GM21723 (cell line): Measurements from ENCODE around the gene CDHR2.

Experiments used
- ATAC-seq: cut with Tn5 transposase; IDR thresholded peaks from one replicate; pipeline ENCODE4 v1.9.1; 2021; ENCODE audit warnings: mild to moderate bottlenecking, moderate library complexity; ENCODE audit not compliant: unreplicated experiment

Gene CDHR2, protein sequence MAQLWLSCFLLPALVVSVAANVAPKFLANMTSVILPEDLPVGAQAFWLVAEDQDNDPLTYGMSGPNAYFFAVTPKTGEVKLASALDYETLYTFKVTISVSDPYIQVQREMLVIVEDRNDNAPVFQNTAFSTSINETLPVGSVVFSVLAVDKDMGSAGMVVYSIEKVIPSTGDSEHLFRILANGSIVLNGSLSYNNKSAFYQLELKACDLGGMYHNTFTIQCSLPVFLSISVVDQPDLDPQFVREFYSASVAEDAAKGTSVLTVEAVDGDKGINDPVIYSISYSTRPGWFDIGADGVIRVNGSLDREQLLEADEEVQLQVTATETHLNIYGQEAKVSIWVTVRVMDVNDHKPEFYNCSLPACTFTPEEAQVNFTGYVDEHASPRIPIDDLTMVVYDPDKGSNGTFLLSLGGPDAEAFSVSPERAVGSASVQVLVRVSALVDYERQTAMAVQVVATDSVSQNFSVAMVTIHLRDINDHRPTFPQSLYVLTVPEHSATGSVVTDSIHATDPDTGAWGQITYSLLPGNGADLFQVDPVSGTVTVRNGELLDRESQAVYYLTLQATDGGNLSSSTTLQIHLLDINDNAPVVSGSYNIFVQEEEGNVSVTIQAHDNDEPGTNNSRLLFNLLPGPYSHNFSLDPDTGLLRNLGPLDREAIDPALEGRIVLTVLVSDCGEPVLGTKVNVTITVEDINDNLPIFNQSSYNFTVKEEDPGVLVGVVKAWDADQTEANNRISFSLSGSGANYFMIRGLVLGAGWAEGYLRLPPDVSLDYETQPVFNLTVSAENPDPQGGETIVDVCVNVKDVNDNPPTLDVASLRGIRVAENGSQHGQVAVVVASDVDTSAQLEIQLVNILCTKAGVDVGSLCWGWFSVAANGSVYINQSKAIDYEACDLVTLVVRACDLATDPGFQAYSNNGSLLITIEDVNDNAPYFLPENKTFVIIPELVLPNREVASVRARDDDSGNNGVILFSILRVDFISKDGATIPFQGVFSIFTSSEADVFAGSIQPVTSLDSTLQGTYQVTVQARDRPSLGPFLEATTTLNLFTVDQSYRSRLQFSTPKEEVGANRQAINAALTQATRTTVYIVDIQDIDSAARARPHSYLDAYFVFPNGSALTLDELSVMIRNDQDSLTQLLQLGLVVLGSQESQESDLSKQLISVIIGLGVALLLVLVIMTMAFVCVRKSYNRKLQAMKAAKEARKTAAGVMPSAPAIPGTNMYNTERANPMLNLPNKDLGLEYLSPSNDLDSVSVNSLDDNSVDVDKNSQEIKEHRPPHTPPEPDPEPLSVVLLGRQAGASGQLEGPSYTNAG (N-terminal part only)

DNA sequence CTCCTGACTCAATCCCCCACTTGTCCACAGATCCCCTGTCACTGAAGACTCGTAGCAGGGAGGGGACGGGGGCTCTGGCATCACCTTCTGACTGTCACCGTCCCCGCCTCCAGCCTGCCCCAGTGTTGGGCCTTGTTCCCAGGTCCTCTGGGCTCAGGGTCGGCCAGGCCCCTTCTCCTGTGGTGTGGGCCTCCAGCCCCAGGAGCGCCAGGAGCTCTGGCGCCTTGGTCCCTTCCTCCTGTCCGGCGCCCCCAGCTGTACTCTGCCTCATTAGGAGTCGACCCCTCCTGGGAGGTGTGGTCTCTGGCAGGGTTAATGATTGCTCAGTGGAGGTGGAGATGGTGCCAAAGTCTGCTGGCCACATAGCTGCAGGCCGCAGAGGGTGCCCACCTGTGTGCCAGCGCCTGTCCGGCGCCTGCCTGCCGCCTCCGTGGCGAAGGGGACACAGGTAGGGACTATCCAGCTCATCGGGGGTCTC is at the start of gene CDHR2:
TSS of gene CDHR2 (plus strand) at position 376 of the 478 bp plus-strand sequence. CDS start 16,011 bp downstream, outside the sequence.
- no peak for ATAC-seq

DNA sequence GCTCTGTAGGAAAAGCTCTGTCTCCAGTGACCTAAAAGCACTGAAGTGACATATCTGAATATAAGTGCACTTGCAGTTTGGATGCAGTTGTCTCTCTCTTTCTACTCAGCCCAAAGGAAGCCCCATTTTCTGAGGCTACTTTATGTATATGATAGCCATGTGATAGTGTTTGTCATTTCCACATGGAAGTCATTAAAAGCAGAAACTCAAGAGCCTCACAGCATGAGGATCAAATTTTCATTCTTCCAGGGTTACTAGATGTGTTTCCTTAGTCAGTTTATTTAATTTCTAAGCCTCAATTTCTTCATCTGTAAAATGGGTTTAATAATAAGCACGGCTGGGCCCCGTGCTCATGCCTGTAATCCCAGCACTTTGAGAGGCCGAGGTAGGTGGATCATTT is 48.6 kb upstream of the CDHR2 start:
- no peak for ATAC-seq

DNA sequence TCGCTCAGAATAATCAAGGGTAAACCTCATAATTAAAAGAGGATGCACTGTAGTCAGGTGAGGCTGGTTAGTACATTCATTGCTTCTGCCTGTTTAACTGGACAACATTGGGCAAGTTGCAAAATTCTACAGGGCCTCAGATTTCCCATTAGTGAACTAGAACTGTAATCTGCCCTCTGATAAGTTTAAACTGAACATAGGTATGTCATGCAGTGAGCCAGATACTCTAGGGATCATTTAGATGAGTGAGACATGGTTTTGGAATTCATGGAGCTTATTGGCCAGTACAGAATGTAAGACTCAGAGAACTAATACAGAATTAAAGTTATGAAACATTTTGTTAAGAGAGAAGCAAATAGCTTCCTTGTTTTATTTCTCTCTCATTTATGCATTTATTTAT is 47.8 kb upstream of the CDHR2 start:
- no peak for ATAC-seq

DNA sequence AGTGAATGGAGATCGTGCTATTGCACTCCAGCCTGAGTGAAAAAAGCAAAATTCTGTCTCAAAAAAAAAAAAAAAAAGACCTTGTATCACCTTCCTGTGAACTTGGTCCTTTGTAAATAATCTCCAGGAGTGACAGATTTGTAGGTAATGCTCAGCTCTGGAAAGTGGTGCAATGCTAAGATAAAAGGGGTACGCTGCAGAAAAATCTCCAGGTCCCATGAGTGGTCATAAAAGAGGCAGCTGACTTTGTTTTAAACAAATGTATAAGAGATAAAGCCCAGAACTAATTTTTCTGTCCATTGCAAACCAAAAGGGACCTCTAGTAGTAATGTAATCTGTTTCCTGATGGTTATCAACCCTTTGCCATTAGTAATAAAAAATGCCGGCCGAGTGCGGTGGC is 45.6 kb upstream of the CDHR2 start:
- no peak for ATAC-seq

DNA sequence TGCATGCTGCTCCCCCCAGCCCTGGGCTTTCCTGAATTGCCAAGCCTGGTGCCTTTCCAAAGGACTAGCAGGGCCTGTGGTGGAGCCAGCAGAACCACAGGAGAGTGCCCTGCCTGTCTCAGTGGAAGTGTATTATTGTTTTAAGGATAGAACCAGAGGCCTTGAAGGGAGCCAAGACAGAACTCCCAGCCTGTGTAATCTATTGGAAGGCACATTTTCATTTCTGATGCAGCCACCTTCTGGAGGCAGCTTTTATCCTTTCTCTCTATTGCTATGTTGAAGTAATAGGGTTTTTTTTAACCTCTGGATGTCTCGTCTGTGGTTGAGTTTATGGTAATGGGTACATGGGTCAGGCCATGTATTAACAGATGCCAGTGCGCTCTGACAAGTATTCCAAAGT is 41.2 kb upstream of the CDHR2 start:
- ATAC-seq: no peak

DNA sequence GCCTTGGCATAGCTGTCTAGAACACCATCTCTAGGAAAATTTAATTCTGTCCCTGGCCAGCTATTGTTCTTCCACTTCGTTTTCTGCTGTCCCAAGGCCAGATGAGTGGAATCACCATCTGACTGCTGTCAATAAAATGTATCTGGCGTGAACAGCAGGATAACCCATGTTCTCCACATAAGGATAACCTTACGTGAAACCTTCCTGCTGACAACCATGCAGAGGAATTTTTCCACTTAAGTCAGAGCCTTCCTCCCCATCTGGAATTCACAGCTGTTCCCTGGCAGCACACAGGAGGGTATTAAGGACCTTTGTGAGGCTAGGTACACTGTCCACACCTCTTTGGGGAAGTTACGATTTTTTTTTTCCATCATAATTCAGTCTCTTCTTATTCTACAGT is 40.5 kb upstream of the CDHR2 start:
- ATAC-seq: no peak

DNA sequence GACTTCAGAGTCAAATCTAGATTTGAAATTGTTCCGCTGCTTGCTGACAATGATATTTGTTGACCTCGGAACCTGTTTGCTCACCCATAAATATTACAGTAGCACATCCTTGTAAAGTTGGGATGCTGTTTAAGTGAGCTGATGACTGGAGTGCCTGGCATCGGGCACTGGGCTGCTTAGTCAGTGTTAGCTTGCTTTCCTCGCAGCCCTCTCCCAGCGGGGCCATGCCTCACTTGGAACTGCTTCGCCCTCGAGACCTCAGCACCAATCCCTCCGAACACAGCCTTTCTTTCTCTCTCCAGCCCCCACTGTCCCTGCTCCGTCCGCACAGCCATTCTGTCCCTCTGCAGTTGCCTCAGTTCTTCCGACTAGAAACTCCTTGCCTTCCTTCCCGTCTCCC is 35.4 kb upstream of the CDHR2 start:
- ATAC-seq: no peak

- no peak for ATAC-seq
These were observed 34.7 kb upstream of the CDHR2 start for GRCh38 chr5:176514244-176514950.

DNA sequence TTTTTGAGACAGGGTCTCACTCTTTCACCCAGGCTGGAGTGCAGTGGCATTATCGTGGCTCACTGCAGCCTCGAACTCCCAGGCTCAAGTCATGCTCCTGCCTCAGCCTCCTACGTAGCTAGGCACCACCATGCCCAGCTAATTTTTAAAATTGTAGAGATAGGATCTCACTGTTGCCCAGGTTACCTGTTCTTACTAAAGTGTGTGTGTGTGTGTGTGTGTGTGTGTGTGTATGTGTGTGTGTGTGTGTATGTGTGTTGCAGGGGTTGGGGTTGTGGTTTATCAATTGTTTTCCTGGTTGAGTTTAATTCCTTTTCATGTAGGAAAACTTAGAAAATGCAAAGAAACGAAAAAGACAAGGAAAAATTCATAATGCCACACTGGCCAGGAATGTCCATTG is 33.7 kb upstream of the CDHR2 start:
- no peak for ATAC-seq

- no peak for ATAC-seq
These were observed 32.0 kb upstream of the CDHR2 start for GRCh38 chr5:176517053-176517661.

DNA sequence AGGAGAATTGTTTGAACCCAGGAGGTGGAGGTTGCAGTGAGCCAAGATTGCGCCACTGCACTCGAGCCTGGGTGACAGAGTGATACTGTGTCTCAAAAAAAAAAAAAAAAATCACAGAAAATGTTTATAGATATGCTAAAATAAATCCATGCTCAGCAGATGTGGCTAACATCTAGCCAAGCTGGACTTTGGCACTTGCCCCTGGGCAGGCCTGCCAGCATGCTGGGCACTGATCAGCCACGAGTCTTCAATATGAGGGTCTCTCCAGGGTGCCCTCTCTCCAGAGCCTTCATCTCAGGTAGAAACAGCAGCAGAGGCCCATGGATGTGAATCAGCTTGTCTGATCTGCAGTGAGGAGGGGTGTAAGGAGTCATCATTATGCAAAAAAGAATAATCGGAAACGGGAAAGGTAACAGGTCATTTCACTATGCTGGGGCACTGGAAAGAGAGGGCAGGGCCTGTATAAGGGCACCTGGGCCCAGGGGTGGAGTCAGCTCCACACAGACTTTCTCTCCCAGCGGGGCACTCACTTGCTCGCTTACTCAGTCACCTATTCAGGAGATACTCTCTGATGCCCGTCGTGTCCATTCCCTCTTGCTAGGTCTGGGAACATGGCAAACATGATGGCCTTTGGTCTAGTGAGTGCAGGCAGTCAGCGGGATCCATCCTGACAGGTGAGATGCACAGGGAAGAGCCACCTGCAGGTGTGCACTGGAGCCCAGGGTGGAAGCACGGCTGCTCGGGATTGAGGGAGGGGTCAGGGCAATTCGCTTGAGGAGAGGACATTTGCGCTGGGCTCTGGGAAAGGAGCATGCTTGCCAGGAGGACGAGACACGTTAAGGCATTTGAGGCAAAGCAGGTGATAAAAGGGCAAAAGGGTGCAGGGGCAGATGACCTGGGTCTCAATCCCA is 29.1 kb upstream of the CDHR2 start:
- no peak for ATAC-seq

- no peak for ATAC-seq
These were observed 27.9 kb upstream of the CDHR2 start for GRCh38 chr5:176521286-176521685.

DNA sequence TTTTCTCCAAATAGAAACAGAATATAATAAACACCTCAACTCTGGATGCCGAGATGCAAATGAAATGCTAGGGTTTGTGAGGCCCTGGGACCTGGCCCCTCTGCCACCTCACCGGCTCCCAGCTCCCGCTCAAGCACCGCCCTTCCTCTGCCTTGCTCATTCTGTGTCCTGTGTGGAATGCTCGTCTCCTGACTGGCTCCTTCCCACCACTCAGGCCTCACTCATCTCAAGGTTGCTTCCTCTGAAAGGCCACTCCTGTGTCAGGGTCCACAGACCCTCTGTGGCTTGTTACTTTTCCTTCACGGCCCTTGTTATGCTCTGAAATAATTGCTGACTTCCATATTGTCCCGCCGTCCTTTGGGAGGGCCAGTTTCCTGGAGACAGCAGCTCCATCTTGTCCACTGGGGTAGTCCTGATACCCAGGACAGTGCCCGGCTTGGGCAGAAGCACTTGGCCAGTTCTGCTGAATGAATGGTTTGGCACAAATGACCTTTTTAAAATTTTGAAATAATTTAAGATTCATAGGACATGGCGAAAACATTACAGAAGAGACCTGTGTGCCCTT is 27.4 kb upstream of the CDHR2 start:
- ATAC-seq: no peak

DNA sequence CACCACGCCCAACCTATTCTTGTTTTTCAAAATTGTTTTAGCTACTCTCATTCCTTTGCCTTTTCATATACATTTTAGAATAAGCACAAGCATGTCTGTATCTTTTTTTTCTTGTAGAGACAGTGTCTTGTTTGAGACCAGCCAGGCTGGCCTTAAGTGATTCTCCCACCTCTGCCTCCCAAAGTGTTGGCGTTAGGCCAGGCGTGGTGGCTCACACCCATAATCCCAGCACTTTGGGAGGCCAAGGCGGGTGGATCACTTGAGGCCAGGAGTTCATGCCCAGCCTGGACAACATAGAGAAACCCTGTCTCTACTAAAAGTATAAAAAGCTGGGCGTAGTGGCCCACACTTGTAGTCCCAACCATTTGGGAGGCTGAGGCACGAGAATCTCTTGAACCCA is 25.0 kb upstream of the CDHR2 start:
- ATAC-seq: no peak

DNA sequence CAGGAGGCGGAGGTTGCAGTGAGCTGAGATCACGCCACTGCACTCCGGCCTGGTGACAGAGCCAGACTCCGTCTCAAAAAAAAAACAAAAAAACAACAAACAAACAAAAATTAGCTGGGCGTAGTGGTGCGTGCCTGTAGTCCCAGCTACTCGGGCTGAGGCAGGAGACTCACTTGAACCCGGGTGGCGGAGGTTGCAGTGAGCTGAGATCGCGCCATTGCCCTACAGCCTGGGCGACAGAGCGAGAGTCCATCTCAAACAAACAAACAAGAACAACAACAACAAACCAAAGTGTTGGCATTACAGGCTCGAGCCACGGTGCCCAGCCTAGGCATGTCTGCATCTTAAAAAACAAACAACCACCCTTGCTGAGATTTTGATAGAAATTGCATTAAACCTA is 24.2 kb upstream of the CDHR2 start:
- no peak for ATAC-seq

DNA sequence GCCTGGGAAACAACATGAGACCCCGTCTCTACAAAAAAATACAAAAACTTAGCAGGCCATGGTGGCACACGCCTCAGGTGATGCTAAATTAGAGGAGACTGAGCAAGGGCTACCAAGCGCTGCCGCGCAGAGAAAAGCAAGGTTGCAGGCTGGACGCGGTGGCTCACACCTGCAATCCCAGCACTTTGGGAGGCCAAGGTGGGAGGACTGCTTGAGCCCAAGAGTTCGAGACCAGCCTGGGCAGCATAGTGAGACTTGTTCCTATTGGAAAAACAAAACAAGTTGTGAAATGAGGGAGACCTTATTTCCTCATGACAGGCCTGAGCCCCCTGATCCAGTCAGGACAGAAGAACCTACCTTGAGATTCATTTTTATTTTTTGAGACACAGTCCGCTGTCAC is 23.5 kb upstream of the CDHR2 start:
- ATAC-seq: no peak

- no peak for ATAC-seq
These were observed 22.7 kb upstream of the CDHR2 start for GRCh38 chr5:176526462-176526861.
